HG03460 (cell line): ENCODE data around the gene INSYN1.
"Not testable (repeated sequence)": the region's sequence is repeated elsewhere in the genome, so short reads cannot be mapped to it uniquely, and the experiment has no call there.

ENCODE experiments used
- ATAC-seq: cut with Tn5 transposase; IDR thresholded peaks from one replicate; pipeline ENCODE4 v1.9.1; 2021; ENCODE audit not compliant: unreplicated experiment

INSYN1 gene

GRCh38 chr15:73753250-73754130, at the start of gene INSYN1:
TSS of gene INSYN1 (minus strand) at chr15:73753351. CDS start at chr15:73751130, 2,221 bp downstream.
- no peak for ATAC-seq

- no peak for ATAC-seq
Observed at GRCh38 chr15:73802431-73803041, 49.4 kb upstream of the INSYN1 start.

GRCh38 chr15:73800662-73801345, 47.7 kb upstream of the INSYN1 start:
- no peak for ATAC-seq

GRCh38 chr15:73799466-73799865, 46.3 kb upstream of the INSYN1 start:
- ATAC-seq, result no peak

- no peak for ATAC-seq
Observed at GRCh38 chr15:73797366-73798158, 44.4 kb upstream of the INSYN1 start.

- no peak for ATAC-seq
Observed at GRCh38 chr15:73796331-73796831, 43.2 kb upstream of the INSYN1 start.

- no peak for ATAC-seq
Observed at GRCh38 chr15:73794443-73795133, 41.4 kb upstream of the INSYN1 start.

- ATAC-seq, result not testable (repeated sequence)
Observed at GRCh38 chr15:73792899-73793541, 39.9 kb upstream of the INSYN1 start.

- no peak for ATAC-seq
Observed at GRCh38 chr15:73792415-73792814, 39.3 kb upstream of the INSYN1 start.

- no peak for ATAC-seq
Observed at GRCh38 chr15:73789521-73790240, 36.5 kb upstream of the INSYN1 start.

GRCh38 chr15:73787621-73788020, 34.5 kb upstream of the INSYN1 start:
- no peak for ATAC-seq

- ATAC-seq, result no peak
Observed at GRCh38 chr15:73786538-73786937, 33.4 kb upstream of the INSYN1 start.

GRCh38 chr15:73785256-73786014, 32.3 kb upstream of the INSYN1 start:
- ATAC-seq, result not testable (repeated sequence)

GRCh38 chr15:73784291-73784690, 31.1 kb upstream of the INSYN1 start:
- no peak for ATAC-seq

- ATAC-seq, result no peak
Observed at GRCh38 chr15:73782344-73782959, 29.3 kb upstream of the INSYN1 start.

GRCh38 chr15:73781038-73781925, 28.1 kb upstream of the INSYN1 start:
- ATAC-seq, result no peak

- ATAC-seq, result no peak
Observed at GRCh38 chr15:73779974-73780373, 26.8 kb upstream of the INSYN1 start.
